BJ (cell line): ENCODE measurements around the gene SELPLG. TPM values are rescaled to one million over a fixed set of nuclear protein-coding genes. Genes with fewer than 3 reads are reported as not detected.

Experiments
- CTCF ChIA-PET: fragments of 350-600 bp; formaldehyde crosslinking; extraction: SDS; loops from one replicate; lab custom pipeline; 2021; ENCODE audit warnings: antibody characterized with exemption, inconsistent platforms; lab: Yijun Ruan, JAX
- POLR2A ChIA-PET: fragments of 300-600 bp; sonication (Branson Sonifier 250); formaldehyde crosslinking; extraction: SDS; loops from one replicate; lab custom pipeline; 2021; ENCODE audit warnings: antibody characterized with exemption; lab: Charles Lee
- DNase-seq: peaks from one replicate; pipeline ENCODE4 v3.0.0-alpha.2; 2011; ENCODE audit warnings: low read depth
- H3K27me3 ChIP-seq: 2 replicates; pipeline ENCODE4 v1.6.0; 2011; ENCODE audit warnings: low read length; ENCODE audit not compliant: control insufficient read depth, insufficient read depth
- H3K36me3 ChIP-seq: 2 replicates; pipeline ENCODE4 v1.5.1; 2011; ENCODE audit warnings: low read length; ENCODE audit not compliant: control insufficient read depth, insufficient read depth
- H3K4me3 ChIP-seq: 2 replicates; pipeline ENCODE4 v1.5.1; 2011; ENCODE audit warnings: low read depth, mild to moderate bottlenecking, control low read depth, low read length
- polyA plus RNA-seq: library from polyadenylated mRNA; depleted of rRNA; stranded (reverse); fragments of >200 nt; gene quantifications from 2 replicates; pipeline ENCODE4 v1.2.3, GENCODE V29; 2011
- TF ChIP-seq, protein P1 (sequence below): IDR thresholded peaks from 2 replicates; pipeline ENCODE4 v1.5.1; 2011; ENCODE audit warnings: low read depth, mild to moderate bottlenecking, control low read depth, inconsistent platforms, low read length, moderate library complexity; ENCODE audit not compliant: insufficient read depth

SELPLG gene
- polyA plus RNA-seq, 1 experiment: 8.1 TPM

DNA sequence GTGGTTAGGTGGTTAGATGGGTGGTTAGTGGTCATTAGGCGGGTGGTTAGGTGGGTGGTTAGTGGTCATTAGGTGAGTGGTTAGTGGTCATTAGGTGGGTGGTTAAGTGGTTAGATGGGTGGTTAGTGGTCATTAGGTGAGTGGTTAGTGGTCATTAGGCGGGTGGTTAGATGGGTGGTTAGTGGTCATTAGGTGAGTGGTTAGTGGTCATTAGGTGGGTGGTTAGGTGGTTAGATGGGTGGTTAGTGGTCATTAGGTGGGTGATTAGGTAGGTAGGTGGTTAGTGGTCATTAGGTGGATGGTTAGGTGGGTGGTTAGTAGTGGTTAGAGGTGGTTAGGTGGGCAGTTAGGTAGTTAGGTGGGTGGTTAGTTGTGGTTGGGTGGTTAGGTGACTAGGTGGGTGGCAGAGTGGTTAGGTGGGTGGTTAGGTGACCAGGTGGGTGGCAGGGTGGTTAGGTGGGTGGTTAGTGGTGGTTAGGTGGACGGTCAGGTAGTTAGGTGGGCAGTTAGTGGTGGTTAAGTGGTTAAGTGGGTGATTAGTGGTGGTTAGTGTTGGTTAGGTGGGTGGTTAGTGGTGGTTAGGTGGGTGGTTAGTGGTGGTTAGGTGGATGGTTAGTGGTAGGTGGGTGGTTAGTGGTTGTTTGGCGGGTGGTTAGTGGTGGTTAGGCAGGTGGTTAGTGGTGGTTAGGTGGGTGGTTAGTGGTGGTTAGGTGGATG is 27.8 kb downstream of the SELPLG start:
- POLR2A ChIA-PET: no interaction called here
- peaks cover 2% of the 10 kb centered on the region; the same call in 1 of the 2 replicates for H3K27me3 ChIP-seq
- CTCF ChIA-PET: interaction anchor here (0.7 kb wide), 1 partner anchor 12 kb away, joined by 3 read pairs; no protein-coding TSS in a partner anchor
- no peaks in the 10 kb centered on the region for H3K36me3 ChIP-seq
- no peak for DNase-seq
- H3K4me3 ChIP-seq: no peak overlapping the region
- TF ChIP-seq, protein P1, sequence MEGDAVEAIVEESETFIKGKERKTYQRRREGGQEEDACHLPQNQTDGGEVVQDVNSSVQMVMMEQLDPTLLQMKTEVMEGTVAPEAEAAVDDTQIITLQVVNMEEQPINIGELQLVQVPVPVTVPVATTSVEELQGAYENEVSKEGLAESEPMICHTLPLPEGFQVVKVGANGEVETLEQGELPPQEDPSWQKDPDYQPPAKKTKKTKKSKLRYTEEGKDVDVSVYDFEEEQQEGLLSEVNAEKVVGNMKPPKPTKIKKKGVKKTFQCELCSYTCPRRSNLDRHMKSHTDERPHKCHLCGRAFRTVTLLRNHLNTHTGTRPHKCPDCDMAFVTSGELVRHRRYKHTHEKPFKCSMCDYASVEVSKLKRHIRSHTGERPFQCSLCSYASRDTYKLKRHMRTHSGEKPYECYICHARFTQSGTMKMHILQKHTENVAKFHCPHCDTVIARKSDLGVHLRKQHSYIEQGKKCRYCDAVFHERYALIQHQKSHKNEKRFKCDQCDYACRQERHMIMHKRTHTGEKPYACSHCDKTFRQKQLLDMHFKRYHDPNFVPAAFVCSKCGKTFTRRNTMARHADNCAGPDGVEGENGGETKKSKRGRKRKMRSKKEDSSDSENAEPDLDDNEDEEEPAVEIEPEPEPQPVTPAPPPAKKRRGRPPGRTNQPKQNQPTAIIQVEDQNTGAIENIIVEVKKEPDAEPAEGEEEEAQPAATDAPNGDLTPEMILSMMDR: no peak

DNA sequence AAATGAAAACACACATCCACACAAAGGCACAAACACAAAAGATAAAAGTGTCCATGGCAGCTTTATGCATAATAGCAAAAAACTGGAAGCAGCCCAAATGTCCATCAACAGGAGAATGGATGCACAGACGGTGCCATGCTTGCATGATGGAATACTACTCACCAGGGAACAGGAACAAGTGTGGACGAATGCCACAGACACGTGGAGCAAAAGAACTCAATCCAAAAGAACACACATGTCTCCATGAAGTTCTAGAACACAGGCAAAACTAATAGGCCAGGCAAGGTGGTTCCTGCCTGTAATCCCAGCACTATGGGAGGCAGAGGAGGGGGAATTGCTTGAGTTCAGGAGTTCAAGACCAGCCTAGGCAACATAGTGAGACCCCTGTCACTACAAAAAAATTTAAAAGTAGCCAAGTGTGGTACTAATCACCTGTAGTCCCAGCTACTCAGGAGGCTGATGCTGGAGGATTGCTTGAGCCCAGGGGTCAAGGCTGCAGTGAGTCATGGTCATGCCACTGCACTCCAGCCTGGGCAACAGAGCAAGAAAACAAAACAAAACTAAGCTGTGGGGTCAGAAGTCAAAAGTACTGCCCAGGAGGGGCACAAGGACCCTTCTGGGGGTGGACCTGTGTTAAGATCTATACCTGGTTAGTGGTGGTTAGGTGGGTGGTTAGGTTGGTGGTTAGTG is 28.5 kb downstream of the SELPLG start:
- H3K36me3 ChIP-seq: no peaks in the 10 kb centered on the region
- ChIA-PET POLR2A (no interaction called here), CTCF (interaction anchor here (1.0 kb wide), 1 partner anchor 41 kb away, joined by 3 read pairs; no protein-coding TSS in a partner anchor)
- TF ChIP-seq, protein P1: no peak
- DNase-seq: no peak
- peaks cover 2% of the 10 kb centered on the region; the same call in 1 of the 2 replicates for H3K27me3 ChIP-seq
- no peak overlapping the region for H3K4me3 ChIP-seq

DNA sequence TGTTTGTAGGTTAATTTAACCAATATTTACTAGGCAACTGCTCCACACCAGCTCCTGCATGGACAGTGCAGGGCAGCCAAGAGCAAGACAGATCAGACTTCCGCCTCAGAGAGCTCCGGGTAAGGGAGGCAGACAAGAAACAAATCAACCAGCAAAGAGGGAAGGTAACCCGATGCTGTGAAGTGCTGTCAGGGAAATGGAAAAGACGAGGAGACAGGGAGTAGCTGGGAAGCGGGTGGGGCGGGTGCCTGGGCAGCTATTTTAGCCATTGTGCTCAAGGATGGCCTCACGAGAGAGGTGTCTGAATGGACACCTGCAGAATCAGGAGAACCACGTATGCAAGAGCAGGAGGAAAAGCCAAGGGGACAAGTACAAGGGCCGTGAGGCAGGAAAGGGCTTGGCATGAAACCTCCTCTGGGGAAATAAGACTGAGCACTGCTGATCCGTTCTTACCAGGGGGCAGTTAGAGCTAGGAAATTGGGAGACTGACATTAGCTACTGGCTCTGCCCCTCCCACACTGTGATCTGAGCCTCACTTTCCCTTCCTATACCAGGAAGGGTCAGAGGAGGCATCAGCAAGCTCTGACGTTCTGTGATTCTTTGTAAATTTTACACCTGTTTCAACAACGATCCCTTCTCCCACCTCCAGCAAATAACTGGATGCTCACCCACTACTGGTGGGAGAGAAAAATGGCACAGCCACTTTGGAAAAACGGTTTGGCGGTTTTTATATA is 29.3 kb downstream of the SELPLG start:
- POLR2A ChIA-PET: no interaction called here
- CTCF ChIA-PET: interaction anchor here (1.0 kb wide), 1 partner anchor 40 kb away, joined by 3 read pairs; no protein-coding TSS in a partner anchor
- TF ChIP-seq, protein P1: no peak
- Histone ChIP-seq H3K36me3 (no peaks in the 10 kb centered on the region), H3K4me3 (no peak overlapping the region), H3K27me3 (peaks cover 2% of the 10 kb centered on the region; the same call in 1 of the 2 replicates)
- DNase-seq: no peak

DNA sequence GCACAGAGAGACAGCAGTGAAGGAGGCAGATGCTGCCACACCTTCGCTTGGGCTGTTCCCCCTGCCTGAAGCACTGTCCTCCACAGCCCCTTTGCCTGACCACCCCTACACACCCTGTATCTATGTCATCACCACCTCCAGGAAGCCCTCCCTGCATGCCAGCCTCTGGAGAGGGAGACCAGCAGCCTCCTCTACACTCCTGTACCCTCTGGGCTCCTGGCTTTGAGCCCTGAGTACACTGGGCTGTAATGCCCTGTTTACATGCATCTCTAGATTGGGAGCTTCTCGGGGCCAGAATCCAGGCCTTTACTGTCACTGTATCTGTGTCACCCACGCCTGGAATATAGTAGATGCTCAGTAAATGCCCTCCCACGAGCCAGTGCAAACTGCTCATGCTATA is 30.0 kb downstream of the SELPLG start:
- TF ChIP-seq, protein P1: no peak
- POLR2A ChIA-PET: no interaction called here
- peaks cover 2% of the 10 kb centered on the region; the same call in 1 of the 2 replicates for H3K27me3 ChIP-seq
- DNase-seq: no peak
- CTCF ChIA-PET: no interaction called here
- no peaks in the 10 kb centered on the region for H3K36me3 ChIP-seq
- no peak overlapping the region for H3K4me3 ChIP-seq
